Measurements from ENCODE around the gene SNUPN. TPM values are rescaled to one million over a fixed set of nuclear protein-coding genes. Genes with fewer than 3 reads are reported as not detected.
"Not testable (repeated sequence)": the region's sequence is repeated elsewhere in the genome, so short reads cannot be mapped to it uniquely, and the experiment has no call there.

Gene SNUPN
- total and polyA plus RNA-seq, 8 donors = 23.6 to 34.5 (median 26.0) TPM

GRCh38 chr15:75637245-75638009 lies 11.9 kb upstream of the SNUPN start:
- Histone ChIP-seq H3K27ac (no peak overlapping the region), H3K36me3 (no peaks in the 10 kb centered on the region), H3K9me3 (no peaks in the 10 kb centered on the region), H3K27me3 (no peaks in the 10 kb centered on the region), H3K4me3 (peak overlapping the region in 1 of 2 donors; percentile 96), H3K4me1 (peaks cover 7 to 42% of the 10 kb centered on the region in 2 donors)
- intact Hi-C loops (cut with DNase I) = no loop called here
- DNase-seq = no peak
- ATAC-seq = no peak
- TF ChIP-seq CTCF (IDR thresholded peaks at IDR 0.05) = no peak

- Histone ChIP-seq H3K27me3 (no peaks in the 10 kb centered on the region), H3K4me1 (peaks cover 7 to 37% of the 10 kb centered on the region in 2 donors), H3K36me3 (no peaks in the 10 kb centered on the region), H3K27ac (no peak overlapping the region), H3K9me3 (no peaks in the 10 kb centered on the region), H3K4me3 (no peak overlapping the region)
- ATAC-seq (no peak), DNase-seq (no peak)
- intact Hi-C loops (cut with DNase I) = no loop called here
- no peak for TF ChIP-seq CTCF (IDR thresholded peaks at IDR 0.05)
Observed at GRCh38 chr15:75636026-75636425, 10.5 kb upstream of the SNUPN start.

- H3K4me3 ChIP-seq; H3K9me3 ChIP-seq; intact Hi-C loops (cut with DNase I); H3K27me3 ChIP-seq; ATAC-seq; H3K27ac ChIP-seq; DNase-seq; H3K36me3 ChIP-seq: not testable (repeated sequence)
- H3K4me1 ChIP-seq = peaks cover 7 to 28% of the 10 kb centered on the region in 2 donors
Observed at GRCh38 chr15:75633922-75634321, 8.4 kb upstream of the SNUPN start.

GRCh38 chr15:75631935-75632334 lies 6.4 kb upstream of the SNUPN start:
- Histone ChIP-seq H3K4me1 (peaks cover 0 to 15% of the 10 kb centered on the region in 2 donors), H3K27ac (no peak overlapping the region), H3K9me3 (no peaks in the 10 kb centered on the region), H3K27me3 (no peaks in the 10 kb centered on the region), H3K36me3 (no peaks in the 10 kb centered on the region), H3K4me3 (no peak overlapping the region)
- no peak for TF ChIP-seq CTCF (IDR thresholded peaks at IDR 0.05)
- DNase-seq (no peak), ATAC-seq (no peak)
- intact Hi-C loops (cut with DNase I) = no loop called here

- peaks cover 0 to 32% of the 10 kb centered on the region in 2 donors for H3K36me3 ChIP-seq
- H3K27ac ChIP-seq = peak overlapping the region in 1 of 2 donors; percentile 1
- no peak overlapping the region for H3K4me3 ChIP-seq
- no peak for ATAC-seq
- H3K4me1 ChIP-seq = peaks cover 12 to 56% of the 10 kb centered on the region in 2 donors
- no peak for TF ChIP-seq CTCF (IDR thresholded peaks at IDR 0.05)
- intact Hi-C loops (cut with DNase I) = no loop called here
- H3K9me3 ChIP-seq = no peaks in the 10 kb centered on the region
- DNase-seq = no peak
- H3K27me3 ChIP-seq = no peaks in the 10 kb centered on the region
Observed at GRCh38 chr15:75622505-75622904, 3.0 kb downstream of the SNUPN start.
